Measurements from ENCODE around the gene HEXA.
"Not testable (repeated sequence)": the region's sequence is repeated elsewhere in the genome, so short reads cannot be mapped to it uniquely, and the experiment has no call there.

GRCh38 chr15:72413337-72413736 is 37.5 kb upstream of the HEXA start:
- TF ChIP-seq CTCF, EP300 (IDR thresholded peaks at IDR 0.05): not testable (repeated sequence)
